Measurements from ENCODE around the gene TMED10.

Gene TMED10

GRCh38 chr14:75176142-75176820 lies at the start of gene TMED10:
TMED10 (minus strand) TSS chr14:75176612; CDS start chr14:75176579, 33 bp downstream.
- peak; percentile 85 to 98 for DNase-seq

GRCh38 chr14:75224561-75224960 lies 48.1 kb upstream of the TMED10 start:
- no peak for DNase-seq

- DNase-seq = peak in 1 of 2 donors; percentile 22
These were observed 47.3 kb upstream of the TMED10 start for GRCh38 chr14:75223664-75224154.

GRCh38 chr14:75222208-75222701 lies 45.8 kb upstream of the TMED10 start:
- no peak for DNase-seq

- DNase-seq = no peak
These were observed 45.4 kb upstream of the TMED10 start for GRCh38 chr14:75221797-75222196.

- DNase-seq = no peak
These were observed 43.7 kb upstream of the TMED10 start for GRCh38 chr14:75220156-75220555.

GRCh38 chr14:75217508-75218206 lies 41.2 kb upstream of the TMED10 start:
- no peak for DNase-seq

- no peak for DNase-seq
These were observed 40.1 kb upstream of the TMED10 start for GRCh38 chr14:75216427-75217006.

- no peak for DNase-seq
These were observed 39.1 kb upstream of the TMED10 start for GRCh38 chr14:75215520-75215919.

GRCh38 chr14:75214558-75214957 lies 38.1 kb upstream of the TMED10 start:
- no peak for DNase-seq

GRCh38 chr14:75213172-75213571 lies 36.8 kb upstream of the TMED10 start:
- DNase-seq = no peak

- DNase-seq = no peak
These were observed 32.4 kb upstream of the TMED10 start for GRCh38 chr14:75208843-75209242.

GRCh38 chr14:75206190-75206589 lies 29.8 kb upstream of the TMED10 start:
- DNase-seq = no peak

GRCh38 chr14:75205591-75205990 lies 29.2 kb upstream of the TMED10 start:
- no peak for DNase-seq

GRCh38 chr14:75204116-75204515 lies 27.7 kb upstream of the TMED10 start:
- no peak for DNase-seq

GRCh38 chr14:75202657-75203056 lies 26.2 kb upstream of the TMED10 start:
- no peak for DNase-seq

- no peak for DNase-seq
These were observed 24.7 kb upstream of the TMED10 start for GRCh38 chr14:75201087-75201486.

GRCh38 chr14:75200451-75200850 lies 24.0 kb upstream of the TMED10 start:
- no peak for DNase-seq

GRCh38 chr14:75198291-75198933 lies 22.0 kb upstream of the TMED10 start:
- DNase-seq = peak in 1 of 2 donors; percentile 26

- DNase-seq = no peak
These were observed 20.9 kb upstream of the TMED10 start for GRCh38 chr14:75197338-75197737.

- DNase-seq = no peak
These were observed 20.1 kb upstream of the TMED10 start for GRCh38 chr14:75196468-75196867.

- DNase-seq = no peak
These were observed 19.7 kb upstream of the TMED10 start for GRCh38 chr14:75196064-75196463.

GRCh38 chr14:75191100-75191499 lies 14.7 kb upstream of the TMED10 start:
- no peak for DNase-seq

All from hippocampal formation (tissue), 2 donors.